Right renal pelvis (tissue), 4 donors: ENCODE measurements around the gene TMEM121. TPM values are rescaled to one million over a fixed set of nuclear protein-coding genes. Genes with fewer than 3 reads are reported as not detected.

Experiments
- DNase-seq, 4 donors: peaks; one replicate each; pipeline ENCODE4 v3.0.0-alpha.2; 2013; ENCODE audit warnings: low read depth in 4 of 4, low spot score in 3 of 4, missing footprints in 1 of 4
- polyA plus RNA-seq, 4 donors: library from polyadenylated mRNA; unstranded; fragments of 120-200 nt; gene quantifications; one replicate each; pipeline ENCODE4 v1.2.1, GENCODE V29; 2013; ENCODE audit not compliant: insufficient read length in 4 of 4

TMEM121 gene
- polyA plus RNA-seq = 1 to 10 TPM; 2.1 to 7.4 (median 2.6) TPM

GRCh38 chr14:105525861-105526775, at the start of gene TMEM121:
TMEM121 (plus strand) TSS chr14:105526583; CDS start chr14:105528835, 2,252 bp downstream.
- no peak for DNase-seq

- no peak for DNase-seq
Measured at GRCh38 chr14:105476831-105477659, 49.3 kb upstream of the TMEM121 start.

- DNase-seq = no peak
Measured at GRCh38 chr14:105477660-105478397, 48.6 kb upstream of the TMEM121 start.

GRCh38 chr14:105478398-105479251, 47.8 kb upstream of the TMEM121 start:
- DNase-seq = no peak

- no peak for DNase-seq
Measured at GRCh38 chr14:105479431-105480158, 46.8 kb upstream of the TMEM121 start.

- DNase-seq = no peak
Measured at GRCh38 chr14:105480199-105480746, 46.1 kb upstream of the TMEM121 start.

GRCh38 chr14:105480807-105481801, 45.3 kb upstream of the TMEM121 start:
- DNase-seq = peak; percentile 84 to 93 (median 86)

- peak; percentile 91 to 94 (median 92) for DNase-seq
Measured at GRCh38 chr14:105481886-105482457, 44.4 kb upstream of the TMEM121 start.

GRCh38 chr14:105482486-105483110, 43.8 kb upstream of the TMEM121 start:
- DNase-seq = no peak

GRCh38 chr14:105483300-105484068, 42.9 kb upstream of the TMEM121 start:
- no peak for DNase-seq

- DNase-seq = no peak
Measured at GRCh38 chr14:105484069-105484996, 42.0 kb upstream of the TMEM121 start.

- DNase-seq = no peak
Measured at GRCh38 chr14:105484997-105485393, 41.4 kb upstream of the TMEM121 start.

GRCh38 chr14:105485739-105486162, 40.6 kb upstream of the TMEM121 start:
- no peak for DNase-seq

GRCh38 chr14:105486163-105486973, 40.0 kb upstream of the TMEM121 start, which contains the start of gene CRIP1:
CRIP1 (plus strand) TSS chr14:105486886; CDS start chr14:105487260, 374 bp downstream.
- DNase-seq = no peak
